DND-41 (cell line): ENCODE results near the gene C1orf167.

Experiments used
- ATAC-seq: fragments of 200-7000 bp; cut with Tn5 transposase; 3 replicates; pipeline ENCODE4 v1.9.1; 2021; ENCODE audit warnings: low read depth; ENCODE audit not compliant: insufficient read depth
- DNase-seq: peaks from one replicate; pipeline ENCODE4 v3.0.0-alpha.2; 2020
- H2AFZ ChIP-seq: 2 replicates; pipeline ENCODE4 v1.6.0; 2012; ENCODE audit warnings: low read depth, low read length
- H3K27ac ChIP-seq: 2 replicates; pipeline ENCODE4 v1.5.1; 2012; ENCODE audit warnings: low read length, inconsistent platforms
- H3K27me3 ChIP-seq: fragments of 200-600 bp; sonication (generic); 2 replicates; pipeline ENCODE4 v1.6.0; 2012; ENCODE audit warnings: low read length, mild to moderate bottlenecking, inconsistent platforms; ENCODE audit not compliant: insufficient read depth, poor library complexity
- H3K36me3 ChIP-seq: 2 replicates; pipeline ENCODE4 v1.5.1; 2012; ENCODE audit warnings: low read length, inconsistent platforms; ENCODE audit not compliant: insufficient read depth
- H3K4me1 ChIP-seq: 2 replicates; pipeline ENCODE4 v1.5.1; 2012; ENCODE audit warnings: mild to moderate bottlenecking, low read length; ENCODE audit not compliant: insufficient read depth
- H3K4me2 ChIP-seq: 2 replicates; pipeline ENCODE4 v1.6.0; 2012; ENCODE audit warnings: mild to moderate bottlenecking, moderate library complexity, low read length, inconsistent platforms; ENCODE audit not compliant: insufficient read depth
- H3K4me3 ChIP-seq, 2 experiments: fragments of 200-600 bp in 1 of 2; shearing (Covaris generic) in 1 of 2; 2 replicates each; pipeline ENCODE4 v1.5.1; 2012 to 2016; ENCODE audit warnings: inconsistent platforms in 2 of 2, low read length in 2 of 2, mild to moderate bottlenecking in 2 of 2, low read depth in 1 of 2, moderate library complexity in 1 of 2
- H3K79me2 ChIP-seq: 2 replicates; pipeline ENCODE4 v1.6.0; 2012; ENCODE audit warnings: low read length, inconsistent platforms; ENCODE audit not compliant: insufficient read depth
- H3K9ac ChIP-seq: 2 replicates; pipeline ENCODE4 v1.6.0; 2012; ENCODE audit warnings: low read depth, mild to moderate bottlenecking, inconsistent platforms, low read length, moderate library complexity
- H3K9me3 ChIP-seq: 2 replicates; pipeline ENCODE4 v1.5.1; 2012; ENCODE audit warnings: low read length, moderate library complexity, mild to moderate bottlenecking, inconsistent platforms; ENCODE audit not compliant: insufficient read depth, severe bottlenecking
- H4K20me1 ChIP-seq: 2 replicates; pipeline ENCODE4 v1.6.0; 2012; ENCODE audit warnings: low read length; ENCODE audit not compliant: insufficient read depth
- EZH2 ChIP-seq: IDR thresholded peaks from 3 replicates; pipeline ENCODE4 v1.6.1; 2012; ENCODE audit warnings: borderline replicate concordance, low read depth, mild to moderate bottlenecking, moderate library complexity, low read length, inconsistent platforms; ENCODE audit not compliant: severe bottlenecking
- TF ChIP-seq, protein P1 (sequence below): IDR thresholded peaks from 2 replicates; pipeline ENCODE4 v1.5.1; 2012; ENCODE audit warnings: borderline replicate concordance, low read length, moderate library complexity, mild to moderate bottlenecking; ENCODE audit not compliant: poor library complexity, severe bottlenecking; ENCODE audit errors: extremely low read depth

Gene C1orf167

DNA sequence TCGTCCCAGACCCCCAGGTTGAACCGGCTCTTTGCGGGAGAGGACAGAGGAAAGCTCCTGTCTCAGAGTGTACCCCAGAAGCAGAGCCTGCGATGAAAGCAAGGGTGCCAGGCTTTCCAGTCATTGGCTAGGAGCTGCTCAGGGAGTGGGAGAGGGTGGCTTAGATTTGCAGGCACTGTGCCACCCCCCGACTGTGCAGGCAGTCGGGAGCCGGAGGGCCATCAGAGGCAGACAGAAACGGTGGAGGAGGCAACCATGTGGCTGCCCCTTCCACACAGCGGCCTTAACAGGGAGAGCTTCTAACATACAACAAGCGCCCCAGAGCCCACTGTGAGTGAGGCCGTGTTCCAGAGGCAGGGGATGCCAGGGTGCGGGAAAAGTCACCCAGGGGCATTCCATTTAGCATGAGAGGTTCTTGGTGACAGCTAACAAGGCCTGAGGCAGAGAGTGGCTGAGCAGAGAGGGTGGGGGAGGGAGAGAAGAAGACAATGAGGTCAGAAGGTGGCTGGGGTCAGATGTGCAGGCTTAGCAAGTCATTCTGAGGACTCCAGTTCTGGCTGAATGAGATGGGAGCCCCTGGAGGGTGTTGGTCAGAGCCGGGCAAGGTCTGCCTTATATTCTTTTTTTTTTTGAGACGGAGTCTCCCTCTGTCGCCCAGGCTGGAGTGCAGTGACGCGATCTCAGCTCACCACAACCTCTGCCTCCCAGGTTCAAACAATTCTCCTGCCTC, 9.5 kb upstream of the C1orf167 start:
- Histone ChIP-seq H3K36me3 (no peaks in the 10 kb centered on the region), H3K79me2 (no peaks in the 10 kb centered on the region), H3K4me3 (no peak overlapping the region), H3K4me1 (no peaks in the 10 kb centered on the region), H2AFZ (no peak overlapping the region), H3K27ac (no peak overlapping the region), H3K27me3 (peaks cover 4% of the 10 kb centered on the region), H3K9ac (no peak overlapping the region), H3K9me3 (no peaks in the 10 kb centered on the region), H3K4me2 (no peak overlapping the region), H4K20me1 (no peaks in the 10 kb centered on the region; the same call in 1 of the 2 replicates)
- no peak for TF ChIP-seq EZH2
- TF ChIP-seq, protein P1, sequence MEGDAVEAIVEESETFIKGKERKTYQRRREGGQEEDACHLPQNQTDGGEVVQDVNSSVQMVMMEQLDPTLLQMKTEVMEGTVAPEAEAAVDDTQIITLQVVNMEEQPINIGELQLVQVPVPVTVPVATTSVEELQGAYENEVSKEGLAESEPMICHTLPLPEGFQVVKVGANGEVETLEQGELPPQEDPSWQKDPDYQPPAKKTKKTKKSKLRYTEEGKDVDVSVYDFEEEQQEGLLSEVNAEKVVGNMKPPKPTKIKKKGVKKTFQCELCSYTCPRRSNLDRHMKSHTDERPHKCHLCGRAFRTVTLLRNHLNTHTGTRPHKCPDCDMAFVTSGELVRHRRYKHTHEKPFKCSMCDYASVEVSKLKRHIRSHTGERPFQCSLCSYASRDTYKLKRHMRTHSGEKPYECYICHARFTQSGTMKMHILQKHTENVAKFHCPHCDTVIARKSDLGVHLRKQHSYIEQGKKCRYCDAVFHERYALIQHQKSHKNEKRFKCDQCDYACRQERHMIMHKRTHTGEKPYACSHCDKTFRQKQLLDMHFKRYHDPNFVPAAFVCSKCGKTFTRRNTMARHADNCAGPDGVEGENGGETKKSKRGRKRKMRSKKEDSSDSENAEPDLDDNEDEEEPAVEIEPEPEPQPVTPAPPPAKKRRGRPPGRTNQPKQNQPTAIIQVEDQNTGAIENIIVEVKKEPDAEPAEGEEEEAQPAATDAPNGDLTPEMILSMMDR: no peak
- ATAC-seq (no peak), DNase-seq (no peak)

DNA sequence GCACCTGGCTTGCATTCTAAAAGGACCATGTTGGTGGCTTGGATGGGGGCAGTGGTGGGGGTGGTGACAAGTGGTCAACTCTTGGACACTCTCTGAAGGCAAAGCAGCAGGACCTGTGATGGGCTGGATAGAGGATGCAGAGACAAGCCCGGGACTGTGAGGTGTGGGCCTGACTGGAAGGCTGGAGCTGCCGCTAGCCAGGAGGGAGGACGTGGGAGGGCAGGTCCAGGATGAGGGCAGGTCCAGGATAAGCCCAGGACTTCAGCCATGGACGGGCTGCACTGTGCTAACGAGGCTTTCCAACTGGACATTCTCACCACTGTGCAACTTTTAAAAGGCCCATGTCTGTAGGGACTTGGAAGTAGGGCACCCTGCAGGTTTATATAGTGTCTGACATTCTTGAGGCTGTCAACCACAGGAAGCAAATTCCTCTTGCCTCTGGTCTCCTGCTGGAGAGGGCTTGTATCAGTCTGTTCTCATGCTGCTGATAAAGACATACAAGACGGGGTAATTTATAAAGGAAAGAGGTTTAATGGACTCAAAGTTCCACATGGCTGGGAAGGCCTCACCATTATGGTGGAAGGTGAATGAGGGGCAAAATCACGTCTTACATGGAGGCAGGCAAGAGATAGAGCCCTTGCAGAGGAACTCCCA, 8.3 kb upstream of the C1orf167 start:
- Histone ChIP-seq H3K27ac (no peak overlapping the region), H2AFZ (no peak overlapping the region), H3K36me3 (no peaks in the 10 kb centered on the region), H3K4me3 (no peak overlapping the region), H3K9me3 (no peaks in the 10 kb centered on the region), H3K27me3 (peaks cover 4% of the 10 kb centered on the region), H4K20me1 (no peaks in the 10 kb centered on the region; the same call in 1 of the 2 replicates), H3K9ac (no peak overlapping the region), H3K79me2 (no peaks in the 10 kb centered on the region), H3K4me2 (no peak overlapping the region), H3K4me1 (no peaks in the 10 kb centered on the region)
- no peak for TF ChIP-seq EZH2
- TF ChIP-seq, protein P1: no peak
- ATAC-seq (no peak), DNase-seq (no peak)

DNA sequence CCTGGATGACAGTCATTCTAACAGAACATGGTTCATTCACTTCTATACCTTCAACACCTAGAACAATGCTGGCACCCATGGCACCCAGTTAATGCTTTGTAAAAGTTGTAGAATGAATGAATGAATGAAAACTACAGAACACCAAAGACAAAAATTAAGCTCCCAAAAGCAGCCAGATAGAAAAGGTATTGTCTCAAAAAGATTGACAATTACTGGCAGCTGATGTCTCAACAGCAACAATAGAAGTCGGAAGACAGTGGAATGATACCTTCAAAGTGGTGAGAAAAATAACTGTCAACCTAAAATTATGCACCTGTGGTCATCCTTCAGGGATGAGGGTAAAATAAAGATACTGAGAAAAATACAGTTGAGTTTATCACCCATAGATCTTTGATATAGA, 4.9 kb upstream of the C1orf167 start:
- ATAC-seq: no peak
- no peak overlapping the region for H3K9ac ChIP-seq
- DNase-seq: no peak
- H3K4me2 ChIP-seq: no peak overlapping the region
- no peak overlapping the region for H3K27ac ChIP-seq
- no peaks in the 10 kb centered on the region for H3K9me3 ChIP-seq
- H3K27me3 ChIP-seq: peaks cover 7% of the 10 kb centered on the region
- no peaks in the 10 kb centered on the region for H4K20me1 ChIP-seq
- H2AFZ ChIP-seq: no peak overlapping the region
- H3K4me3 ChIP-seq: no peak overlapping the region
- no peaks in the 10 kb centered on the region for H3K4me1 ChIP-seq
- TF ChIP-seq, protein P1: no peak
- no peak for TF ChIP-seq EZH2
- H3K79me2 ChIP-seq: no peaks in the 10 kb centered on the region
- no peaks in the 10 kb centered on the region for H3K36me3 ChIP-seq
